Brain microvascular endothelial cell (primary cell): ENCODE measurements around the gene SPSB2.

Experiments
- DNase-seq: peaks from one replicate; pipeline ENCODE4 v3.0.0-alpha.2; 2020
- H3K27ac ChIP-seq: fragments of 250-450 bp; sonication (Bioruptor Pico); 2 replicates; pipeline ENCODE4 v1.5.1; 2020; ENCODE audit warnings: mild to moderate bottlenecking, moderate library complexity
- H3K27me3 ChIP-seq: fragments of 250-450 bp; sonication (Bioruptor Pico); replicated peaks from 2 replicates; pipeline ENCODE4 v1.5.1; 2020; ENCODE audit warnings: mild to moderate bottlenecking
- H3K36me3 ChIP-seq: fragments of 250-450 bp; sonication (Bioruptor Pico); replicated peaks from 2 replicates; pipeline ENCODE4 v1.5.1; 2020; ENCODE audit warnings: mild to moderate bottlenecking
- H3K4me3 ChIP-seq: 2 replicates; pipeline ENCODE4 v1.5.1; 2011; ENCODE audit warnings: low read depth, mild to moderate bottlenecking, control low read depth, low read length, moderate library complexity
- in situ Hi-C: cut with HindIII; loops from 2 replicates; pipeline ENCODE4 v1.10.0; 2017; ENCODE audit warnings: low sequenced_read_pairs, low pct_ligation_motif_present
- TF ChIP-seq, protein P1 (sequence below): IDR thresholded peaks from 2 replicates; pipeline ENCODE4 v1.5.1; 2011; ENCODE audit warnings: low read depth, mild to moderate bottlenecking, moderate library complexity, low read length, control low read depth, inconsistent platforms; ENCODE audit errors: missing control alignments

The SPSB2 gene

GRCh38 chr12:6860942-6861341 is 12.2 kb downstream of the SPSB2 start:
- H3K4me3 ChIP-seq: no peak overlapping the region
- H3K36me3 ChIP-seq: peaks cover 78% of the 10 kb centered on the region
- no peaks in the 10 kb centered on the region for H3K27me3 ChIP-seq
- in situ Hi-C loops: no loop called here
- no peak for DNase-seq
- TF ChIP-seq, protein P1, sequence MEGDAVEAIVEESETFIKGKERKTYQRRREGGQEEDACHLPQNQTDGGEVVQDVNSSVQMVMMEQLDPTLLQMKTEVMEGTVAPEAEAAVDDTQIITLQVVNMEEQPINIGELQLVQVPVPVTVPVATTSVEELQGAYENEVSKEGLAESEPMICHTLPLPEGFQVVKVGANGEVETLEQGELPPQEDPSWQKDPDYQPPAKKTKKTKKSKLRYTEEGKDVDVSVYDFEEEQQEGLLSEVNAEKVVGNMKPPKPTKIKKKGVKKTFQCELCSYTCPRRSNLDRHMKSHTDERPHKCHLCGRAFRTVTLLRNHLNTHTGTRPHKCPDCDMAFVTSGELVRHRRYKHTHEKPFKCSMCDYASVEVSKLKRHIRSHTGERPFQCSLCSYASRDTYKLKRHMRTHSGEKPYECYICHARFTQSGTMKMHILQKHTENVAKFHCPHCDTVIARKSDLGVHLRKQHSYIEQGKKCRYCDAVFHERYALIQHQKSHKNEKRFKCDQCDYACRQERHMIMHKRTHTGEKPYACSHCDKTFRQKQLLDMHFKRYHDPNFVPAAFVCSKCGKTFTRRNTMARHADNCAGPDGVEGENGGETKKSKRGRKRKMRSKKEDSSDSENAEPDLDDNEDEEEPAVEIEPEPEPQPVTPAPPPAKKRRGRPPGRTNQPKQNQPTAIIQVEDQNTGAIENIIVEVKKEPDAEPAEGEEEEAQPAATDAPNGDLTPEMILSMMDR: no peak
- no peak overlapping the region for H3K27ac ChIP-seq

GRCh38 chr12:6860116-6860515 is 13.0 kb downstream of the SPSB2 start:
- no peak overlapping the region for H3K27ac ChIP-seq
- DNase-seq: no peak
- H3K27me3 ChIP-seq: no peaks in the 10 kb centered on the region
- in situ Hi-C loops: no loop called here
- H3K36me3 ChIP-seq: peaks cover 77% of the 10 kb centered on the region
- H3K4me3 ChIP-seq: no peak overlapping the region
- TF ChIP-seq, protein P1: no peak

- in situ Hi-C loops: no loop called here
- TF ChIP-seq, protein P1: no peak
- no peak overlapping the region for H3K27ac ChIP-seq
- H3K4me3 ChIP-seq: no peak overlapping the region
- peaks cover 68% of the 10 kb centered on the region for H3K36me3 ChIP-seq
- DNase-seq: no peak
- H3K27me3 ChIP-seq: no peaks in the 10 kb centered on the region
Measured at GRCh38 chr12:6858799-6859198, 14.3 kb downstream of the SPSB2 start.

GRCh38 chr12:6855322-6855721 is 17.8 kb downstream of the SPSB2 start:
- Histone ChIP-seq H3K27me3 (no peaks in the 10 kb centered on the region), H3K4me3 (no peak overlapping the region), H3K36me3 (peaks cover 38% of the 10 kb centered on the region), H3K27ac (no peak overlapping the region)
- in situ Hi-C loops: no loop called here
- DNase-seq: no peak
- TF ChIP-seq, protein P1: no peak

DNA sequence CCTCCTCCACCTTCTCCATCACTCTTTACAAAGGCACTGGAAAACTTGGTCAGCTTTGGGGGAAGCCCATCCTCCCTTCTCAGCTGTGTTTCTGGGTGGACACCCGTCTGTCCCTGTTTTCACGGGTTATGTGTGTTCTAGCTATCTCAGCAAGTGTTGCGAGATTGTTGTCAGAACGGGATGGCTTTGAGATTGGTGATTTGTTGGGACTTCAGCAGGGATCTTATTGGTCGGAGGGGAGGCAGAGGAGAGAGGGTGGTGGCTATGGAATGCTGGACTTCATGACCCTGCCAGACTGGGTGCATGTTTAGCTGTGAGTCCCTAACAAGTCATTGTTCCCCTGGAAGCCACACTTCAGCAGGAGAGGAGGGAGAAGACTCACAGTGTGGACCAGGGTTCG is 19.1 kb downstream of the SPSB2 start:
- no peak overlapping the region for H3K4me3 ChIP-seq
- H3K36me3 ChIP-seq: peaks cover 25% of the 10 kb centered on the region
- no peaks in the 10 kb centered on the region for H3K27me3 ChIP-seq
- TF ChIP-seq, protein P1: no peak
- H3K27ac ChIP-seq: no peak overlapping the region
- in situ Hi-C loops: no loop called here
- no peak for DNase-seq

GRCh38 chr12:6853626-6854025 is 19.5 kb downstream of the SPSB2 start:
- DNase-seq: no peak
- Histone ChIP-seq H3K27me3 (no peaks in the 10 kb centered on the region), H3K27ac (peak overlapping the region; percentile 51), H3K36me3 (peaks cover 22% of the 10 kb centered on the region), H3K4me3 (no peak overlapping the region)
- in situ Hi-C loops: no loop called here
- TF ChIP-seq, protein P1: no peak
